Spleen (tissue), 3 donors: ENCODE measurements around the gene SYNM.

ENCODE experiments used
- POLR2A ChIP-seq, 3 donors: fragments of 450-650 bp; IDR thresholded peaks; one replicate each; pipeline ENCODE4 v1.5.1; 2017; ENCODE audit warnings: antibody characterized with exemption in 3 of 3, mild to moderate bottlenecking in 1 of 3
- POLR2AphosphoS5 ChIP-seq, 3 donors: sonication (generic); formaldehyde crosslinking; IDR thresholded peaks; one replicate each; pipeline ENCODE4 v1.5.1; 2017; ENCODE audit warnings: antibody characterized with exemption in 3 of 3

DNA sequence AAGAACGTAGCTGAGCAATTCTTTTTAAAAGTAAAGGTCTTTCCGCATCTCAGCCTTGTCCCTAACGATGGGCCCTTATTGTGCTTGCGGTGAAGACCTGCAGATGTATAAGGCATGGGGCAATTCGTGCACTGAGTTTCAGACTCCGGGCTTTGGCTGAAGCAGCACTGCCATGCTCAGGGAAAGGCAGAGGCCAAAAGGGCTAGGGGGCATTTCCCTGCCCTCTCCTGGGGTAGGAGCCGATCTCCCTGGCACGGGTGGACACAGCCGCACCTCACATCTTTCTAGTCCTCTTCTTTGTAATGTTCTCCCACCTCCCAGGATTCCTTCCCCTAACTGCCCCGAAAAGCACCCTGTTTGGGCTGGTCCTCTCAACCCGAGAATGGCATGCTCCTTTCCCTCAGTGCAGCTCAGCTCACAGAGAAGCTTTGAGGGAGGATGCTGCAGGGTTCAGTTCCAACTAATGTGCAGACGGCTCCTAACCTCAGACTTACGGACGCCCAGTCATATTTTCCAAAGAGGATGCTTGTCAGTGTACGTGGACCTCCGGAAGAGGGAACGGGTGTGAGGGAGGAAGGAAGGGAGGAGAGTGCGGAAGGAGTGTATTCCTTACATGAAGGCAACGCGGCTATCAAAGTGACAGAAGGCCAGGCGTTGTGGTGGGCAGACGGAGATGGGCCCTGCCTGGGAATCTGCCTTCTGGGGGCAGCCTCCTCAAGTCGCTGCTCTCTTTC, 61.2 kb downstream of the SYNM start:
- TF ChIP-seq POLR2A (IDR thresholded peaks at IDR 0.05) (no peak), POLR2AphosphoS5 (IDR thresholded peaks at IDR 0.05) (no peak)
